IPS-11a (cell line): ENCODE data around the gene FLT4.

ENCODE experiments used
- H3K4me3 ChIP-seq: one replicate; pipeline ENCODE4 v1.5.1; 2013; ENCODE audit warnings: low read depth, low read length, control low read depth

Gene FLT4

DNA sequence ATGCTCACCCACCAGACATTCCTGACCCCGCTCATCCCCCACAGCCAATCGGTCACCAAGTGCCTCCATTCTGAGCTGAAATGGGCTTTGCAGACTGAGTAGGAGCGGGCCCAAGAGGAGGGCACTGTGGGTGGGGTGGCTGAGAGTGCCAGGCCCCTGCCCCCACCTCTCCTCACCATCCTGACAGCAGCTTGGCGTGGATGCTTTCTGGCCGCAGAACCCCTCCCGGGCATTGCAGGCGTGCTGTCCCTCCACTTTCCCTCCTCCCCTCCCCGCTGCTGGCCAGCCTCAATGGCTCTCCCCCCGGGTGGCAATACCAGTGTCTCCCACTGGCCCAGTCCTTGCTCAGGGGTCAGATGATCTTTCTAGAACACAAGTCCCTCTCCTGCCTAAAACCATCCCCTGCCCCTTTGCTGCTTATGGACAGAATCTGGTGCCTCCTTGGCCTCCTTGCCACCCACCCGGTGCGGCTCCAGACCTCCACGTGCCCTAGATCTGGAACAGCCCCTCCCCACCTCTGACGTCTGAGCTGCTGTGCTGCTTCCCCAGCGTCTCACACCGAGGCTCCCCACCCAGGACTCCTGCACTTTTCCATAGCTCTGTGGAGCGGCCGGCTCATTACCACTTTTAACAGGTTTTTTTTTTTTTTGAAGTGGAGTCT is 6.1 kb downstream of the FLT4 start:
- no peak overlapping the region for H3K4me3 ChIP-seq

DNA sequence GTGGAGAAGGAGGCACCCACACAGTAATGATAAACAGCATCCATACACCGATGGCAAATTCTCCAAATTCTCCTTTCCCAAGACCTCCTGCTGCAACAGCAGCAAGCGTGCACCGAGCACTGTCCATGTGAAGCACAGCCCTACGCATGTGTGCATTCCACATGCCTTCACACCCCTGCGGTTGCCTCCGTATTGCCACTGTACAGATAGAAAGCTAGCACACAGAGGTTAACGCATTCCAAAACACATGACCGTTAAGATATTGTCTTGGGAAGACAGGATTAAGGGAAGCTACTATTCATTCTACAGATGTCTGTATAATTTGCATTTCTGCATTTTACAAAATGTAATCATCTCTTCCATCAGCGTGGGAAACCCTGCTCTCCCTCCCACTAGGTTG is 6.6 kb downstream of the FLT4 start:
- no peak overlapping the region for H3K4me3 ChIP-seq

DNA sequence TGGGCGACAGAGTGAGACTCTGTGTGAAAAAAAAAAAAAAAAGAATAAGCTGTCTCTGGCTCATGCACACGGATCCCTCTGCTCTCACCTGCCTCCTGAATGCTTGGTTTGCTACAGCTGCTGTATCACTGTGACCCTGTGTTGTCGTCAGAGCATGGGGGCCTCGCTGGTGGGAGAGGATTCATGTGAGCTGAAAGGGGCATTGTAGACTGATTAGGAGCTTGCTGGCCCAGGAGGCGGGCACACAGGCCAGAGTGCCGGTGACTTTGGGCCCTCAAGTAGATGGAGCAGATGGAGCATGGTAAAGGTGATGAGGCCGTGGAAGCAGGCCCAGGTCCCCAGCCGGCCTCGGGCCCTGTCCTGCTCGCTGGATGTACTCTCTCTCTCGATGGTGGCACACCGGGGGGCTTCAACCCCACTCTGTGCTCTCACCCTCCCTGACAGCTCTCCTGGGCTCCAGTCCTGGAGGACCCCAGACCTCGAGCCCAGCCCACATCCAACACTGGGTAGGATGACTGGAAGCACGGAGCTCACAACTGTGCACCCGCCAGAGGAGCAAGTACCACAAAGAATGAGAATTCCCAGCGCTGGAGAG is 7.1 kb downstream of the FLT4 start:
- no peak overlapping the region for H3K4me3 ChIP-seq

DNA sequence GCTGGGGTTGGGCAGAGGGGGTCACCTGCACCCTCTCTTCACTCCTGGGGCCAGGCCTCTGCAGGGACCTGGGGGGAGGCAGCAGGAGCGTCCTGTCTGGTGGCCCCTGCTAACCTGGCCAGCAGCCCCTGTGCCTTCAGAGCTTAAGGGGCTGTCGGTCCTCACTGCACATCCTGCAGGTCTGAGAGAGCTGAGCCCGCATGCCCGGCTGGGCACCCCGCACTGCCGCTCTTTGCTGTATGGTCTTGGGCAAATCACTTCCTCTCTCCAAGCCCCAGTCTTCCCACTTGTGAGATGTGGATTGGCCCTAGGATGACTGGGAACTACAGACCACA is 7.9 kb downstream of the FLT4 start:
- no peak overlapping the region for H3K4me3 ChIP-seq

DNA sequence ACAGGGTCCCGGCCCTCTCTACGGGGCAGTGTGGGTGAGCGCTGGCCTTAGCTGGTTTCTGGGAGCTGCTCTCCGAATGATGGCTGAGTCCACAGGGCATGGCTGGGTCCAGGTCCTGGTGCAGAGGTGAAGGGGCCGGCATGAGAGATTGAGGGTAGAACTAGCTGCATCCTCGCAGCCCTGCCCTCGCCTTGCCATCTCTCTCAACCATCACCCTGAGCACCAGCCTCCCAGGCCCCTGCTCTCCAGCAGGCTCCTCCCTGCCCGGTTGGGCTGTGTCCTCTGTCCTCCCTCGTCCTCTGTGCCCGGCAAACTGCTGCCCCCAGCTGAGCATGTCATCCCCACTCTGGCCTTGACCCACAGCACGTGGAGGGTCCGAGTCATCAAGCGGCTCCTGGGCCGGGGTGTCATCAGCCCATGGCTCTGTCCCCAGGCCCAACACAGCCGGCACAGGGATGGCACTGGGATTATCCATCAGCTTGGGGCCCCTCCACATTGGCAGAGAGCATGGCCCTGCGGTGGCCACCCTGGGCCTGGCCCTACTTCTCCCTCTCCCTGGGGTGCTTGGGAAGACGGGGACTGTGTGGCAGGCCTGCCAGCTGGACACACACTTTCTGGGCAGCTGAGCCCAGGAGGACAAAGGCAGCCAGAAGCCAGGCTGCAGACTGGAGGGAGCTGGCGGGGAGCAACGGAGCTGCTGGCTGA is 8.4 kb downstream of the FLT4 start:
- no peak overlapping the region for H3K4me3 ChIP-seq

DNA sequence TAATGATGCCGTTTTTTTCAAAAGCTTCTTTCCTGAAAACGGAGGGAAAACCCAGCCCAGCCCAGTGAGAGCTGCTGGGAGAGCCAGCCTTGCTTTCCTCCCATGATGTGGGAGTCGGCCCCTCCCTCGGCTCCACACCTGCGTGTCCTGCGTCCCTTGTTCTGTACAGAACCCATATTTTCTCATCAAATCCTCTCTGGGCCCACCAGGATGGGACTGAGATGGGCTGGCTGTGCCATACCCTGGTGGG is 8.9 kb downstream of the FLT4 start:
- no peak overlapping the region for H3K4me3 ChIP-seq

DNA sequence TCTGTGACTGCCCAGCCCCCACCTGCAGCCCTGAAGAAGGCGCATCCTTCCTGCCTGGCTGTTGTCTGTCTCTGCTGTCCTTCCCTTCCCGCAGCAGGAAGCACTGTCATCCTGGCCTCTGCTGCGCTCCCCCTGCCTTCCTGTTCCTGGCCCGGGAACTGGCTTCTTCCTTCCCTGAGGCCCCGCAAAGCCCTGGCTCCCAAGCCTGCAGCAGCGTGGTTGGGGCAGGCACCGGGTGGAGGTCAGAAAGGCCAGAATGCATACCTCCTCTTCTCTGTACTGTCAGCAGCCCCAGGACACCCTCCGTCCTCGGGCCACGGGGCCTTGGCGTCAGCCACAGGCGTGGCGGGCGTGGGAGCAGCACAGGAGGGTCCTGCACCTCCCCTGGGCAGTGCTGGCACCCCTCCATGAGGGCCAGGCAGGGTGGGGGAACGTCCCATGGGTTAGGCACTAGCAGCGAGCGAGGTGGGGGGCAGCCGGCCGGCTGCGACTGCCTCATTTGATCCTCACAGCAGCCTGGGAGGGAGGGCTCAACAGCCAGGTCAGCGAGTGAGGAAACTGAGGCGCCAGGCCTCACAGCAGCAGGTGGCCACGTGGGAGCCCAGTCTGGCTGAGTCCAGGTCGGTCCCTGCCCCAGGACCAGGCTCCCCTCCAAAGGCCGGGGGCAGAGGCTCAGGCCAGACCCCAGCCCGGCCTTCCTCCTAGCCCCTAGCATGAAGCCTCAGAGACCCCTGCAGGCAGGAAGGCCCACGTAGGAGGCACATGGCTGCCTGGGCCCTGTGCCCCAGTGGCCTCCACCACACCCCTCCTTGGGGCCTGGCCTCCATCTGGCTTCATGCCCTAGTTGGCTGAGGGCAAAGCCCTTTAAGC is 9.4 kb downstream of the FLT4 start:
- no peak overlapping the region for H3K4me3 ChIP-seq

DNA sequence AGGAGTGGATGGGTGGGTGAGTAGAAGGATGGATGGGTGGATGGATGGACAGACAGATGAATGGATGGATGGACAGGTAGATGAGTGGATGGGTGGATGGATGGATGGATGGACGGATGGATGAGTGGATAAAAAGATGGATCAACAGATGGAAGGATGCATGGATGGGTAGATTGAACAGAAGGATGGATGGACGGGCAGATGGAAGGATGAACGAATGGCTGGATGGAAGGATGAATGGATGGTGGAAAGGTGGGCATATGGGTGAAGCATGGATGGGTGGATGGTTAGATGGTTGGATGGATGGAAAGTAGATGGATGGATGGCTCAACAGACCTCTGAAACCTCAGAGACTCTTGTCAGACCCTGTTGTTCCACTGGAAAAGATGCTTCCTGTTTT is 10.1 kb downstream of the FLT4 start:
- H3K4me3 ChIP-seq: no peak overlapping the region

DNA sequence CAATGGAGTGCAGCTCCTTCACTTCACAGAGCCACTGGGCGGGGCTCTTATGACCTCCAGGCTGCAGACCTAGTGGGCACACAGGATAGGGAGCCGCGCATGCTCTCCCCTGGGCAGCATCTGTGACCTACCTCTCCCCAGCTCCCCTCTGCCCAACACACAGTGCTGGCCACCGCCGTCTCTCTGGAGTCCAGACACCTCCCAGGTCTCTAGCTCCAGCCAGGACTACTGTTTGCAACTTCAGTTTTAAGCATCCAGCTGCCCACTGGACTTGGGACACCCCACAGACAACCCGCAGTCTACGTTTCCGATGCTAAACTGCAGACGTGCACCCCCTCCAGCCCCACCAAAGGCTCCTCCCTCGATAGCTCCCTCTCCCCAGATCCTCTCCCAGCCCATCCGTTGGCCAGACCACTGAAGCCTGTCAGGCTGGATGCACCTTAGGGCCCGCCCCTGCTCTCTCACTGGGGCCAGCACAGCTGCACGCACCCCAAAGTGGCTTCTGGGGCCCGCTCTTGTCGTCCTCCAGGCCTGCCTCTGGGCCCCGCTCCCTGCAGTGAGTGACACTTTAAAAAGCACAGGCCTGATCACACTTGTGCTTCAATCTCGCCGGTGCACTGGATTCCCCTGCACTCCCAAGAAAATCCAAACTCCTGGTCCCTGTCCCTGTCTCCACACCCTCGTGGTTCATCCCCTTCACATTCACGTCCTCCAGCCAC is 11.3 kb downstream of the FLT4 start:
- no peak overlapping the region for H3K4me3 ChIP-seq

DNA sequence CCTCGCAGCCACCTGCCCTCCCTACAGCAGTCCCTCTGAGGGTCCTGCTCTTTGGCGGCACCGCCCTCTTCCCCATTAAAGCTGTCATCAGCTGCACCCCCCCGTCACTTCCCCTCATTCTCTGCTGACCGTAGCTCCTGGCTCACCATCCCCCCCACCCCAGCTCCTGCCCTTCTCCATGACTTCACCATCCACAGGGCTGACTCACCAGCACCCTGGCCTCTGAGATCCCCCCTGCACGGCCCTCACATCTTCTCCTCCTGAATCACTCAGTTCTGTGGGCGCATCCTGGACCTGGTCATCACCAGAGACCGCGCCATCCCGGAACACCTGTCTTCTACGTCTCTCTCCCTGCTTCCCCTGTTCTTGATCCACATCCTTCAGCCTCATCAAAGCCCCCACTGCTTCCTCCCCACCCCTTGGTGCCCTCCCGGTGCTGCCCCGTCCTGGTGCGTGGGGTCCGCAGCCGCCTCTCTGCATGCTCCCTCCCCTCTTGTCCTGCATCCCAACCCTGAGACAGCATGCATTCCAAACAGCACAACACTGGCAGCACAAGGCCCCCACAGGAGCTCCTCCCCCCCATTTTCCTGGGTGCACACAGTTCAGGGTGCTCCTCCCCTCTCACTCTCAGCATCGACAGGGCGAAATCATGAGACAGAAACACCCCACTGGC is 12.9 kb downstream of the FLT4 start:
- H3K4me3 ChIP-seq: no peak overlapping the region

DNA sequence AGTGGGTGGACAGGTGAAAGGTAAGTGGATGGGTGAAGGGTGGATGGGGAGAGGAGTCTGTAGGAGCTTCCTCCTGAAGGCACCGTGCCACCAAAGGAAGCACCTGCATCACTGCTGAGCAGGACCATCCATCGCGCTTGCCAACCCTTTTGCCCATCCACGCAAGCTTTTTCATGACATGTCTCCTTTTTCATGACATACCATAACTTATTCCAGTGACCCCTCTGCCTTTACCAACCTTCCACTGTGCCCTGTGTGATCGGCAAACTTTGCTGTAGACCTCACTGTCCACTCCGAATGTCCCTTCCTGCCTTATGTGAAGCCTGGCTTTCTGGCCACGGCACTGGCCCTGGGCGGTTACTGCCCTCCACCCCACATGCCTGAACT is 13.4 kb downstream of the FLT4 start:
- H3K4me3 ChIP-seq: no peak overlapping the region

DNA sequence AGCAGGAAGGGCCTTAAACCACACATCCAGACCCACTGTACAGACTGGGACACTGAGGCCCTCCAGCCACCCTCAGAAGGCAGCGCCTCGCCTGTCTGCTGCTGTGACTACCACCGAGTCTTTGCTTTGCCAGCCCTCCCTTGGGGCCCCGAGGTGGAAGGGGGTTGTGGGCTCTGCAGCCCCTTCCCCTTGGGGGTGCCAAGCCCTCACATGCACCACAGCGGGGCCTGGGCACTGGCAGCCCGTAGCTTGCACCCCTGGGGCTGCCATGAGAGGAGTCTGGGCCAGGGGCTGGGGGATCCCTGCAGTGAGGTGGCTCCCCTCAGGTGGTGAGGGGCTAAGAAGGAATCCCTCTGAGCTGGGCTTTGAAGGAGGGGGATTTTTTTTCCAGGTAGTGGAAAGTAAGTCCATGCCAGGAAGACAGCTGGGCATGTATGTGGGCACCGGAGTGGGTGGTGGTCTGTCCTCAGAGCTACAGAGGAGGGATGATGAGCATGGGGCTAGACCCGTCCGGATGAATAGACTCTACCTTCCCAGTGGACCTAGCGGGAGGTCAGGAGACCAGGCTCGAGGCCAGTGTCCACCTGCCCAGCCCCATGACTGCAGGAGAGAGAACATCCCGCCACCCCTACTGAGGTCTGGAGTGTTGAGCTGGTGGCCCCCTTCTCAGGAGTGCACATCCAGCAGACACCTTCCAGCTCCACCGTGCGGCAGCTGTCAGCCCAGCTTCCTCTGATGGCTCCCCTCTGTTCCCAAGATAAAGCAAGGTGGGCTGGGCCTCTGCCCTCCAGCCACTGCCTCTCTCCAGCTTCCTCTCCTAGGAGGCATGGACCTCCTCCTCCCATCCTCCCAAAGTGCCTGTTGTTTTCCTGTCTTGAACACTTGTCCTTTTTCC is 15.9 kb downstream of the FLT4 start:
- H3K4me3 ChIP-seq: no peak overlapping the region

DNA sequence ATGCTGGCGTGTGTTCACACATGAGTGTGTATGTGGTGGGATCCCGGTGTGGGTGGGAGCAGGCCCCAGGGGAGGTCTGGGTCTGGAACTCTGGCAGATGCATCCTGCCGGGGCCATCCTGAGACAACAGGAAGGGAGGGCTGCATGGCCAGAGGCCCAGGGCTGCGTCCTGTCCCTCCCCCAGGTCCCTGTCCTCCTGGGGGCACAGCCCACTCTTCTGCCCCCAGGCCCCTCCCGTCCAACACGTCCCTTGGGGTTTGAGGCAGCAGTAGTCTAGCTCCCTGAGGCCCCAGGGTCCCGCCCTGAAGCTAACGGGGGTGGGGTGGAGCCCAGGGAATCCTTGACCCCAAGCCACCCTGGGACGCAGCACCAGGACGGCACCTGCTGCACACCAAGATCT is 16.6 kb downstream of the FLT4 start:
- no peak overlapping the region for H3K4me3 ChIP-seq

DNA sequence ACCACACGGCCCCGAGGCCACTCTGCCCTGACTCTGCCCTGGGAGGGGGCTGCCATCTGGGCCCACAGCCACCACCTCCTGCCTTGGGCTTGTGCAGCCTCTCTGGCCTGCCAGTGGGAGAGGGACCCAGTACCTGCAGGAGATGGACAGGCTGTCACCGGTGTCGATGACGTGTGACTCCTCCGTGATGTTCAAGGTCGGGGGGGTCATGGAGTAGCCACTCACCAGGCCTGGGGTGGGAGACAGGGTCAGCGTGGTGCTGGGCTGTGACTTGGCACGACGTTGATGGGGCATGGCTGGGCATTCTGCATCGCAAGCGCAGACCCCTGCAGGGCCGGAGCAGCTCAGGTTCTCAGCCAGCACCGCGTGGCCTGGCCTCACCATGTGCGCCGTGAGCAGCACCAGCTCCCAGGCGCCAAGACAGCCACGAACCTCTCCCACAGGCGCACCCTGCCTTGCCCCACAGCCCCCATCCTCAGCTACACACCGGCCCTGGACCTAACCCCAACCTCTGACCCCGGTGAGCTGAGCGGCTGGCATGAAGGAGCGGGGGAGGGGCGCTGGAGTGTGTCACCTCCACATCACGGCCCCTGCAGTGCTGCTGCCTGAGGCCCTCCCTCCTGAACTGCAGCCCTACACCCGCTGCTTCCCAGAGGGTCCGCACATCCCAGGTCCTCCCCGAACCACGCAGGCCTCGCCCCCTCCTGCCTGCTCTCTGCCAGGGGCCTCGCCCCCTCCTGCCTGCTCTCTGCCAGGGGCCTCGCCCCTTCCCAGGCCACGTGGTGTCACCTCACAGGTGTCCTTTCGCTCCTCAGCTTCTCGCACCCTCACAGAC is 17.6 kb downstream of the FLT4 start:
- no peak overlapping the region for H3K4me3 ChIP-seq

DNA sequence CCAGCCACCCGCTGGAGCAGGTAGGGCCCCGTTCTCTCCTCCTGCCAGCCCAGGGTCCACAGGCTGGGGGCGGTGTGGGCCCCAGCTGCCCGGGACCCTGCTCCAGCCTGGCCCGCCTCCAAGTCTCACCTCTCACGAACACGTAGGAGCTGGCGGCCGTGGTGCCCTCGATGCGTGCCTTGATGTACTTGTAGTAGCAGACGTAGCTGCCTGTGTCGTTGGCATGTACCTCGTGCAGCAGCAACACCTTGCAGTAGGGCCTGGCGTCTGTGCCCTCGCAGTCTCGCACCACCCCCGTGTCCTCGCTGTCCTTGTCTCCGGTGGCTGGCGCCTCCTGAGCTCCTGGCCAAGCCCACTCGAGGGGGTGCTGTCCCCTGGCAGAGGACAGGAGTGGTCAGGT is 19.0 kb downstream of the FLT4 start:
- no peak overlapping the region for H3K4me3 ChIP-seq

DNA sequence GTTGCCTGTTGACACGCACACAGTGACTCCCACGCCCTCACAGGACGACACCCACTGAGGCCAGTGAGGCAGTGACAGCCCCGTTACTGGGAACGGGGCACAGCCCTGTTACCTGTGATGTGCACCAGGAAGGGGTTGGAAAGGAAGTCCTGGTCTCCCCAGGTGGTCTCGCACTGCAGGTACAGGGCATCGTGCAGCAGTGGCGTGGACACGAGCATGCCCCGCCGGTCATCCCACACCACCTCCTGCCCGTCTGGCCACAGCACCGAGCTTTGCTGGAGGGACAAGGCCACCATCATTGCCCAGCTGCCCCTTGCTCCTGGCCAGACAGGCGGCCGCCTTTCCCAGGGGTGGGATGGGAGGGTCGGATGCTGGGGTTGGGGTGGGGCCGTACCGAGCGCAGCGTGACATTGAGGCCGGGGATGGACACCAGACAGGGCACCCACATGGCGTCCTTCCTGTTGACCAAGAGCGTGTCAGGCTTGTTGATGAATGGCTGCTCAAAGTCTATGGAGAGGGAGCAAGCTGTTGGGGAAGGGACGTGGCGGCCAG is 19.5 kb downstream of the FLT4 start:
- no peak overlapping the region for H3K4me3 ChIP-seq

DNA sequence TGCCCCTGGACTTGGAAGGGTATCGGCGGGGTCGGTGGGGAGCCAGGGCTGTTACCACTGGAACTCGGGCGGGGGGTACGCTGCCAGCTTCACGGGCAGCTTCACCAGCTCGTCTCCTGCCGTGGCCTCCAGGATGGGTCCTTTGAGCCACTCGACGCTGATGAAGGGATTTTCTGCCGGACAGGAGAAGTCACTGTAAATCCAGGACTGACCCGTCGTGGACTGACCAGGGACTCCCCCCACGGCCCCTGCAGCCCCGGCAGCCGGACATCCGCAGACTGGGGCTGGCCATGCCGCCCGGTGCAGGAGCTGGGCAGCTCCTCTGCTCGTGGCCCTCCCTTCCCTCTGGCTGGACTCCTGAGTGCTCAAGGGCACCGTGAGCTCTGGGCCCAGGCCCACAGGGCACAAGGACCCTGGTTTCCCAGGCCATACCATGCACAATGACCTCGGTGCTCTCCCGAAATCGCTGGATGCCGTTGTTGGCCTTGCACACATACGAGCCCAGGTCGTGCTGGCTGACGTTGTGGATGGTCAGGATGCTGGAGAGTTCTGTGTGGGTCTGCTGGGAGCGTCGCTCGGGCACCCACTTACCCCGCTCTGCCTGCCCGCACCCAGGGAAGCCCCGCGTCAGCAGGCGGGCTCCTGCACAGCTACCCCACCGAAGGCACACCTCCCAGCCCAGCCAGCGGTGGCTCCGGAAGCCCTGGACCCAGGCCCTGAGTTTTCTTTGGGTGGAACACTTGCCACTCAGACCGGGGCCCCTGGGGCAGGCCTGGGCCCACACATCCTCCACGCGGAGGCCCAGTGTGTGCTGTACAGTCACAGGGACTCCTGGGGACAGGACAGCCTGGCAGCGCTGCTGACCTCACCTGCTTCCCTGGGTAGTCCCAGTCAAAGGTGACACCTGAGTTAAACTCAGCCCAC is 20.3 kb downstream of the FLT4 start:
- H3K4me3 ChIP-seq: no peak overlapping the region

DNA sequence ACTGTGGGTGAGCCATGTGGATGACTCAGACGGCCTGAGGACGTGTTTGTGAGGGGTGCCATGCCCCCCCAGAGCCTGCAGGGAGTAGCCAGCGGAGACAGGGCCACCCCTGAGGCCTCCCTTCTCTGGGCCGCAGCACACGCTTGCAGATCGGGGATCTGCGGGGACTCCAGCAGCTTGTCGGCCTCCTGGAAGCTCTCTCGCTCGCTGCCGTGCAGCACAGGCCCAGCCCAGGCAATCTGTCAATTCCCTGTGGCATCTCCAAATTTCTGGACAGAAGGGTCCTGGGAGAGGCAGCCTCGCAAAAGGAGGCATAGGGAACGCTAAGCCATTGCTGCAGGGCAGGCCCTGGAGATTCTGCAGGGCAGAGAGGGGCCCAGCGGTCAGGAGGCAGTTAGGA is 21.2 kb downstream of the FLT4 start:
- no peak overlapping the region for H3K4me3 ChIP-seq
